HepG2 (cell line): ENCODE data around the gene MYH9. TPM values are rescaled to one million over a fixed set of nuclear protein-coding genes. Genes with fewer than 3 reads are reported as not detected.

ENCODE experiments used
- ATF7-NPFF ChIP-seq: sonication (generic); formaldehyde crosslinking; IDR thresholded peaks from 2 replicates; pipeline ENCODE4 v1.8.1; 2023; ENCODE audit warnings: mild to moderate bottlenecking, low read depth, missing genetic modification reagents, moderate library complexity
- BRF2 ChIP-seq: sonication (generic); formaldehyde crosslinking; IDR thresholded peaks from 2 replicates; pipeline ENCODE4 v1.8.1; 2022; ENCODE audit warnings: mild to moderate bottlenecking, missing genetic modification reagents
- CAMTA2 ChIP-seq: sonication (generic); formaldehyde crosslinking; IDR thresholded peaks from 2 replicates; pipeline ENCODE4 v1.4.0; 2020; ENCODE audit warnings: mild to moderate bottlenecking, missing genetic modification reagents, borderline replicate concordance
- CERS6 ChIP-seq: sonication (generic); formaldehyde crosslinking; IDR thresholded peaks from 2 replicates; pipeline ENCODE4 v1.5.0; 2020; ENCODE audit warnings: missing genetic modification reagents
- FOXM1 ChIP-seq: sonication (generic); formaldehyde crosslinking; IDR thresholded peaks from 2 replicates; pipeline ENCODE4 v1.5.0; 2020; ENCODE audit warnings: missing genetic modification reagents
- MTF1 ChIP-seq: sonication (generic); formaldehyde crosslinking; IDR thresholded peaks from 2 replicates; pipeline ENCODE4 v1.5.0; 2020; ENCODE audit warnings: missing genetic modification reagents
- NR2F1 ChIP-seq, 2 experiments: fragments of 450-650 bp in 1 of 2; formaldehyde crosslinking in 1 of 2; IDR thresholded peaks; 2 replicates each; pipeline versions ENCODE4 v1.5.0 to v1.6.1; 2016 to 2020; ENCODE audit warnings: mild to moderate bottlenecking in 1 of 2, missing compliant biosample characterization in 1 of 2, missing genetic modification reagents in 1 of 2, moderate library complexity in 1 of 2
- RARA ChIP-seq: IDR thresholded peaks from 2 replicates; pipeline ENCODE4 v1.6.1; 2016; ENCODE audit warnings: missing genetic modification reagents, missing compliant biosample characterization
- RBM39 ChIP-seq: fragments of 200-400 bp; formaldehyde crosslinking; IDR thresholded peaks from one replicate; pipeline ENCODE4 v1.6.1; 2018; ENCODE audit warnings: antibody characterized with exemption, mild to moderate bottlenecking, low read depth, low read length; ENCODE audit not compliant: poor library complexity, severe bottlenecking
- RFX3 ChIP-seq: IDR thresholded peaks from 2 replicates; pipeline ENCODE4 v1.6.1; 2016; ENCODE audit warnings: missing biosample characterization, missing genetic modification reagents
- RXRB ChIP-seq: IDR thresholded peaks from 2 replicates; pipeline ENCODE4 v1.6.1; 2016; ENCODE audit warnings: borderline replicate concordance, missing genetic modification reagents, missing compliant biosample characterization
- ZBTB33 ChIP-seq: sonication (generic); formaldehyde crosslinking; IDR thresholded peaks from 2 replicates; pipeline ENCODE4 v1.4.0; 2020; ENCODE audit warnings: missing genetic modification reagents
- ZFP36L2 ChIP-seq: sonication (generic); formaldehyde crosslinking; IDR thresholded peaks from 2 replicates; pipeline ENCODE4 v1.4.0; 2020; ENCODE audit warnings: missing genetic modification reagents
- ZMYM2 ChIP-seq: sonication (generic); formaldehyde crosslinking; IDR thresholded peaks from 2 replicates; pipeline ENCODE4 v1.8.0; 2022; ENCODE audit warnings: mild to moderate bottlenecking, missing genetic modification reagents
- ZNF121 ChIP-seq: sonication (generic); formaldehyde crosslinking; IDR thresholded peaks from 2 replicates; pipeline ENCODE4 v1.5.0; 2020; ENCODE audit warnings: mild to moderate bottlenecking, missing genetic modification reagents
- ZNF326 ChIP-seq: sonication (generic); formaldehyde crosslinking; IDR thresholded peaks from 2 replicates; pipeline ENCODE4 v1.4.0; 2020; ENCODE audit warnings: missing genetic modification reagents, borderline replicate concordance
- ZNF512B ChIP-seq: sonication (generic); formaldehyde crosslinking; IDR thresholded peaks from 2 replicates; pipeline ENCODE4 v1.5.1; 2020; ENCODE audit warnings: missing genetic modification reagents, mild to moderate bottlenecking, borderline replicate concordance
- polyA plus RNA-seq, 8 experiments: library from polyadenylated mRNA; depleted of rRNA in 3 of 8; stranded (reverse) in 7 of 8; unstranded in 1 of 8; fragments of >200 nt; fragmentation: Illumina TruSeq in 4 of 8; extraction: Trizol in 4 of 8; gene quantifications; 2 replicates each; pipeline versions ENCODE4 v1.2.1 to v1.2.3, GENCODE V29; 2011 to 2016; ENCODE audit warnings: low read depth in 4 of 8, missing spikeins in 1 of 8, mixed read lengths in 1 of 8; ENCODE audit not compliant: insufficient read depth in 1 of 8
- total RNA-seq, 5 experiments: library from RNA; depleted of rRNA; stranded (reverse); fragments of >200 nt; fragmentation: Illumina TruSeq; extraction: Trizol; gene quantifications; 2 replicates each; pipeline ENCODE4 v1.2.3, GENCODE V29; 2016; ENCODE audit warnings: low read depth in 1 of 5
- TF ChIP-seq, protein P1 (sequence below): sonication (generic); formaldehyde crosslinking; IDR thresholded peaks from 2 replicates; pipeline ENCODE4 v1.4.0; 2020; ENCODE audit warnings: missing genetic modification reagents, borderline replicate concordance
- TF ChIP-seq, protein P2 (sequence below): sonication (generic); formaldehyde crosslinking; IDR thresholded peaks from 2 replicates; pipeline ENCODE4 v1.5.0; 2020; ENCODE audit warnings: missing genetic modification reagents

Gene MYH9
- total and polyA plus RNA-seq, 2 of the 13 experiments (the other 11 are each of a cell fraction or from before 2014, with no cell fraction given) = 50.7 to 98.5 TPM

- 0 out of 2 replicates have a peak, but pooled peaks have one; percentile 39 for TF ChIP-seq CERS6 (CRISPR knock-in tag)
- no peak for TF ChIP-seq NR2F1 (CRISPR knock-in tag; IDR thresholded peaks at IDR 0.05)
- peak; percentile 53; the same call in 1 of the 2 replicates for TF ChIP-seq RXRB (CRISPR knock-in tag)
- peak; percentile 43 for TF ChIP-seq RBM39
- no peak for TF ChIP-seq BRF2 (CRISPR knock-in tag)
- no peak for TF ChIP-seq CAMTA2 (CRISPR knock-in tag)
- peak; percentile 34; the same call in 1 of the 2 replicates for TF ChIP-seq ZNF121
- TF ChIP-seq ZNF326 = no peak
- TF ChIP-seq, protein P1, sequence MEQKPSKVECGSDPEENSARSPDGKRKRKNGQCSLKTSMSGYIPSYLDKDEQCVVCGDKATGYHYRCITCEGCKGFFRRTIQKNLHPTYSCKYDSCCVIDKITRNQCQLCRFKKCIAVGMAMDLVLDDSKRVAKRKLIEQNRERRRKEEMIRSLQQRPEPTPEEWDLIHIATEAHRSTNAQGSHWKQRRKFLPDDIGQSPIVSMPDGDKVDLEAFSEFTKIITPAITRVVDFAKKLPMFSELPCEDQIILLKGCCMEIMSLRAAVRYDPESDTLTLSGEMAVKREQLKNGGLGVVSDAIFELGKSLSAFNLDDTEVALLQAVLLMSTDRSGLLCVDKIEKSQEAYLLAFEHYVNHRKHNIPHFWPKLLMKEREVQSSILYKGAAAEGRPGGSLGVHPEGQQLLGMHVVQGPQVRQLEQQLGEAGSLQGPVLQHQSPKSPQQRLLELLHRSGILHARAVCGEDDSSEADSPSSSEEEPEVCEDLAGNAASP (CRISPR knock-in tag) = peak; percentile 45; the same call in 1 of the 2 replicates
- TF ChIP-seq ZNF512B (CRISPR knock-in tag) = no peak
- no peak for TF ChIP-seq ZBTB33 (CRISPR knock-in tag)
- TF ChIP-seq FOXM1 (CRISPR knock-in tag) = no peak
- no peak for TF ChIP-seq ZFP36L2 (CRISPR knock-in tag)
- TF ChIP-seq, protein P2, sequence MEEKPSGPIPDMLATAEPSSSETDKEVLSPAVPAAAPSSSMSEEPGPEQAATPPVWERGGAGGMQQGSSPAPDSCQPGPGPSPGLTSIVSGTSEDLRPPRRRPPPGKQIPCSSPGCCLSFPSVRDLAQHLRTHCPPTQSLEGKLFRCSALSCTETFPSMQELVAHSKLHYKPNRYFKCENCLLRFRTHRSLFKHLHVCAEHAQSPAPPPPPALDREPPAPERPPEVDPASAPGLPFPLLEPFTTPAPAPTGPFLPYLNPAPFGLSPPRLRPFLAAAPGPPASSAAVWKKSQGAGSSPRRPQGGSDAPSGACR (CRISPR knock-in tag) = peak; percentile 80; the same call in 1 of the 2 replicates
- TF ChIP-seq ATF7-NPFF (CRISPR knock-in tag) = peak; percentile 79; the same call in 1 of the 2 replicates
- TF ChIP-seq MTF1 (CRISPR knock-in tag) = no peak
- TF ChIP-seq RFX3 (CRISPR knock-in tag) = no peak
- TF ChIP-seq RARA = peak; percentile 46; the same call in 1 of the 2 replicates
- TF ChIP-seq ZMYM2 (CRISPR knock-in tag) = no peak
Observed at GRCh38 chr22:36409911-36410756, 22.4 kb upstream of the MYH9 start (continued).
